Measurements from ENCODE around the gene HLCS. TPM values are rescaled to one million over a fixed set of nuclear protein-coding genes. Genes with fewer than 3 reads are reported as not detected.

The HLCS gene
- total RNA-seq, result 10 to 100 TPM; 19.5 to 26.2 (median 20.3) TPM

- Histone ChIP-seq H3K4me3 (peak within 1 kb of the TSS; percentile 64 to 97 (median 75)), H3K9me3 (no peaks in the 10 kb centered on the region), H3K36me3 (no peaks in the 10 kb centered on the region), H3K4me1 (peaks cover 0 to 3% of the 10 kb centered on the region in 2 donors), H3K27ac (peak within 1 kb of the TSS; percentile 87 to 97), H3K27me3 (no peaks in the 10 kb centered on the region)
- TF ChIP-seq POLR2AphosphoS5 (IDR thresholded peaks at IDR 0.05), result no peak
- no peak for TF ChIP-seq POLR2A (IDR thresholded peaks at IDR 0.05)
- peak in 1 of 3 donors; percentile 14 for TF ChIP-seq CTCF (IDR thresholded peaks at IDR 0.05)
- intact Hi-C loops (cut with DNase I; ENCODE audit: low total_unique reads), result no loop called here
- peak; percentile 48 to 65 for DNase-seq (ENCODE audit: low spot score in 2 of 2)
Observed at GRCh38 chr21:36966066-36966820, at the start of gene HLCS. Gene HLCS, minus strand, starts transcription at chr21:36966669. Its CDS starts 31 bp downstream, at chr21:36966638.

GRCh38 chr21:37009740-37010341 lies 43.4 kb upstream of the HLCS start:
- TF ChIP-seq POLR2A (IDR thresholded peaks at IDR 0.05) (no peak), CTCF (IDR thresholded peaks at IDR 0.05) (peak; percentile 67 to 77 (median 70))
- H3K36me3 ChIP-seq, result no peaks in the 10 kb centered on the region
- H3K27me3 ChIP-seq, result peaks cover 3 to 9% of the 10 kb centered on the region in 2 donors
- peak; percentile 52 to 82 for DNase-seq (ENCODE audit: low spot score in 2 of 2)
- peaks cover 0 to 4% of the 10 kb centered on the region in 2 donors for H3K4me1 ChIP-seq
- H3K9me3 ChIP-seq, result no peaks in the 10 kb centered on the region
- intact Hi-C loops (cut with DNase I; ENCODE audit: low total_unique reads), result loop anchor here (1.0 kb wide), 1 partner anchor 12 kb away; no protein-coding TSS in a partner anchor
- peak overlapping the region in 2 of 3 donors; percentile 36 to 38 for H3K4me3 ChIP-seq
- H3K27ac ChIP-seq, result no peak overlapping the region

GRCh38 chr21:37008724-37009123 lies 42.3 kb upstream of the HLCS start:
- no peaks in the 10 kb centered on the region for H3K36me3 ChIP-seq
- H3K27ac ChIP-seq, result no peak overlapping the region
- H3K4me1 ChIP-seq, result peaks cover 0 to 4% of the 10 kb centered on the region in 2 donors
- H3K27me3 ChIP-seq, result peaks cover 3 to 9% of the 10 kb centered on the region in 2 donors
- H3K4me3 ChIP-seq, result no peak overlapping the region
- intact Hi-C loops (cut with DNase I; ENCODE audit: low total_unique reads), result loop anchor here (1.0 kb wide), 1 partner anchor 10 kb away; no protein-coding TSS in a partner anchor
- TF ChIP-seq POLR2AphosphoS5 (IDR thresholded peaks at IDR 0.05), result no peak
- no peak for TF ChIP-seq CTCF (IDR thresholded peaks at IDR 0.05)
- no peak for TF ChIP-seq POLR2A (IDR thresholded peaks at IDR 0.05)
- no peaks in the 10 kb centered on the region for H3K9me3 ChIP-seq
- no peak for DNase-seq (ENCODE audit: low spot score in 2 of 2)

- Histone ChIP-seq H3K27ac (no peak within 1 kb of the TSS), H3K9me3 (no peaks in the 10 kb centered on the region), H3K4me1 (peaks cover 0 to 4% of the 10 kb centered on the region in 2 donors), H3K36me3 (no peaks in the 10 kb centered on the region), H3K4me3 (peak within 1 kb of the TSS; percentile 36 to 81 (median 58)), H3K27me3 (peaks cover 3 to 9% of the 10 kb centered on the region in 2 donors)
- no peak for TF ChIP-seq CTCF (IDR thresholded peaks at IDR 0.05)
- TF ChIP-seq POLR2A (IDR thresholded peaks at IDR 0.05), result no peak
- TF ChIP-seq POLR2AphosphoS5 (IDR thresholded peaks at IDR 0.05), result no peak
- DNase-seq (ENCODE audit: low spot score in 2 of 2), result no peak
- intact Hi-C loops (cut with DNase I; ENCODE audit: low total_unique reads), result no loop called here
Observed at GRCh38 chr21:37006486-37007291, 40.2 kb upstream of the HLCS start, which contains the start of gene RIPPLY3. Gene RIPPLY3, plus strand, starts transcription at chr21:37006702. Its CDS starts 71 bp downstream, at chr21:37006773.

All from breast epithelium (tissue), 4 donors.